Natural killer cell (primary cell): Measurements from ENCODE around the gene DOLPP1. TPM values are rescaled to one million over a fixed set of nuclear protein-coding genes. Genes with fewer than 3 reads are reported as not detected.

Experiments used
- ATAC-seq, 3 donors: fragments of 150-1000 bp in 2 of 3; fragments of 200-7000 bp in 1 of 3; cut with Tn5 transposase; 1 replicate in 1 of 3; 2 replicates in 2 of 3; pipeline ENCODE4 v1.10.0; 2021; ENCODE audit warnings: mild to moderate bottlenecking in 2 of 3, moderate library complexity in 2 of 3
- DNase-seq, 2 donors: peaks; one replicate each; pipeline versions ENCODE4 v3.0.0 to v3.0.0-alpha.2; 2013 to 2021; ENCODE audit warnings: mixed read lengths in 1 of 2
- H3K27ac ChIP-seq: one replicate; pipeline ENCODE4 v1.5.1; 2013; ENCODE audit warnings: mild to moderate bottlenecking, low read length
- H3K27me3 ChIP-seq: one replicate; pipeline ENCODE4 v1.6.1; 2013; ENCODE audit warnings: low read length; ENCODE audit not compliant: control insufficient read depth, insufficient read depth
- H3K36me3 ChIP-seq: one replicate; pipeline ENCODE4 v1.6.1; 2013; ENCODE audit warnings: low read length; ENCODE audit not compliant: control insufficient read depth, insufficient read depth
- H3K4me1 ChIP-seq: one replicate; pipeline ENCODE4 v1.6.1; 2013; ENCODE audit warnings: low read length; ENCODE audit not compliant: control insufficient read depth, insufficient read depth
- H3K4me3 ChIP-seq: one replicate; pipeline ENCODE4 v1.5.1; 2013; ENCODE audit warnings: low read length
- H3K9me3 ChIP-seq: one replicate; pipeline ENCODE4 v1.6.1; 2013; ENCODE audit warnings: low read length; ENCODE audit not compliant: control insufficient read depth, insufficient read depth
- H3K27ac Mint-ChIP-seq, 2 donors: one replicate each; pipeline ENCODE4 v1.8.0; 2022; ENCODE audit warnings: mild to moderate bottlenecking in 2 of 2, mixed read lengths in 2 of 2, moderate library complexity in 1 of 2
- H3K27me3 Mint-ChIP-seq, 2 donors: one replicate each; pipeline ENCODE4 v1.8.0; 2022; ENCODE audit warnings: low read depth in 2 of 2, mixed read lengths in 2 of 2
- H3K36me3 Mint-ChIP-seq: one replicate; pipeline ENCODE4 v1.8.0; 2022; ENCODE audit warnings: mixed read lengths
- H3K4me1 Mint-ChIP-seq, 2 donors: one replicate each; pipeline ENCODE4 v1.8.0; 2022; ENCODE audit warnings: mixed read lengths in 2 of 2
- H3K4me3 Mint-ChIP-seq: one replicate; pipeline ENCODE4 v1.8.0; 2022; ENCODE audit warnings: mild to moderate bottlenecking, moderate library complexity, mixed read lengths
- H3K9me3 Mint-ChIP-seq, 2 donors: one replicate each; pipeline ENCODE4 v1.8.0; 2022; ENCODE audit warnings: mixed read lengths in 2 of 2
- WGBS: methylation state at CpG from one replicate; pipeline ENCODE4 v1.1.7; 2013; ENCODE audit warnings: missing lambda C conversion rate; ENCODE audit not compliant: insufficient coverage; 5-methylcytosine and 5-hydroxymethylcytosine counted together
- intact Hi-C: fragments of 100-400 bp; cut with micrococcal nuclease; formaldehyde crosslinking; loops from one replicate; pipeline ENCODE4 v1.14.2; 2022
- total RNA-seq, 4 donors: library from RNA; stranded (reverse); fragments of 120-200 nt in 1 of 4; gene quantifications; one replicate each; pipeline versions ENCODE4 v1.2.3 to v1.2.4, GENCODE V29; 2013 to 2022
- TF ChIP-seq, protein P1 (sequence below): fragments of 200-600 bp; IDR thresholded peaks from one replicate; pipeline ENCODE4 v1.8.0; 2022; ENCODE audit warnings: antibody characterized with exemption

The DOLPP1 gene
- total RNA-seq, 3 donors from 2014 or later (not counting 1 experiment from before 2014, with no cell fraction given), result 7.5 to 11.6 (median 7.8) TPM

DNA sequence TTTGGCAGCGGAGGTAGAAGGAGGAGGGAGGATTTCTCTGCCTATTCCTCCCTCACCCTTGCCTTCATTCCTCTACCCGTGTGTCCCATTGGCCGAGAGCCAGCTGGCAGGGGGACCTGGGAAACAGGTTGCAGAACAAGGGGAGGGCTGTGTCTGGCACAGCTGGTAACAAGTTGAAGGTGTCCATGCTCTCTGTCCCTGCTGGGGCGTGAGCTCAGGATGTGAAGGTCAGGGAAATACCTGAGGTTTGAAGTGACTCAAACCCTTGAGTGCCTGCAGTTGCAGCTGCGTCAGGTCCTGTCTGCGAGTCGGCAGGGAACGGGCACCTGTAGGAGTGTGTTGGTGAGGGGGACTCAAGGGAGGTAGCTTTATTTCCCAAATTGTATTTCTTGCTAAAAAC is 28.3 kb upstream of the DOLPP1 start:
- H3K27ac Mint-ChIP-seq, result no peak overlapping the region
- Histone ChIP-seq H3K9me3 (no peaks in the 10 kb centered on the region), H3K27me3 (no peaks in the 10 kb centered on the region), H3K4me1 (no peaks in the 10 kb centered on the region), H3K4me3 (no peak overlapping the region), H3K27ac (no peak overlapping the region), H3K36me3 (peaks cover 40% of the 10 kb centered on the region)
- H3K4me3 Mint-ChIP-seq, result no peak overlapping the region
- TF ChIP-seq, protein P1, sequence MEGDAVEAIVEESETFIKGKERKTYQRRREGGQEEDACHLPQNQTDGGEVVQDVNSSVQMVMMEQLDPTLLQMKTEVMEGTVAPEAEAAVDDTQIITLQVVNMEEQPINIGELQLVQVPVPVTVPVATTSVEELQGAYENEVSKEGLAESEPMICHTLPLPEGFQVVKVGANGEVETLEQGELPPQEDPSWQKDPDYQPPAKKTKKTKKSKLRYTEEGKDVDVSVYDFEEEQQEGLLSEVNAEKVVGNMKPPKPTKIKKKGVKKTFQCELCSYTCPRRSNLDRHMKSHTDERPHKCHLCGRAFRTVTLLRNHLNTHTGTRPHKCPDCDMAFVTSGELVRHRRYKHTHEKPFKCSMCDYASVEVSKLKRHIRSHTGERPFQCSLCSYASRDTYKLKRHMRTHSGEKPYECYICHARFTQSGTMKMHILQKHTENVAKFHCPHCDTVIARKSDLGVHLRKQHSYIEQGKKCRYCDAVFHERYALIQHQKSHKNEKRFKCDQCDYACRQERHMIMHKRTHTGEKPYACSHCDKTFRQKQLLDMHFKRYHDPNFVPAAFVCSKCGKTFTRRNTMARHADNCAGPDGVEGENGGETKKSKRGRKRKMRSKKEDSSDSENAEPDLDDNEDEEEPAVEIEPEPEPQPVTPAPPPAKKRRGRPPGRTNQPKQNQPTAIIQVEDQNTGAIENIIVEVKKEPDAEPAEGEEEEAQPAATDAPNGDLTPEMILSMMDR, result no peak
- WGBS, result 96% methylated on average over 7 of the region's 8 CpGs
- no peaks in the 10 kb centered on the region for H3K36me3 Mint-ChIP-seq
- intact Hi-C loops, result no loop called here
- no peaks in the 10 kb centered on the region for H3K9me3 Mint-ChIP-seq
- H3K4me1 Mint-ChIP-seq, result no peaks in the 10 kb centered on the region
- no peaks in the 10 kb centered on the region for H3K27me3 Mint-ChIP-seq
- ATAC-seq (no peak), DNase-seq (no peak)

DNA sequence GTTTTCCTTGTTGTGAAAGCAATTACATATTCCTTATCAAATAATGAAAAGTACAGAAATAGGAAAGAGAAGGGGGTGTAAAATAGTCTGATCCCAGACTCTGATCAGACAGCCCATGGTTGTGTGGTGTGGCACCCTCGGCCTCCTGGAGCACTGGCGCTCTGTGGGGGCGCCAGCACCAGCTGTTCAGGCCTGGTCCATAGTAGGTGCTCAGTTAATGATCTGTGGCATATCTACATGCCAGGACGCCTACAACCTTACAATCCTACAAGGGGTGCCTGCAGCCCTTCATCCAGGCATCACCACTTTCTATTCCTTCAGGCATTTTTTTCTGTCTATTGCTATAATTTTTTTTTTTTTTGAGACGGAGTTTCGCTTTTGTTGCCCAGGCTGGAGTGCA is 27.9 kb upstream of the DOLPP1 start:
- DNase-seq (no peak), ATAC-seq (no peak)
- no peaks in the 10 kb centered on the region for H3K27me3 Mint-ChIP-seq
- H3K36me3 Mint-ChIP-seq, result no peaks in the 10 kb centered on the region
- TF ChIP-seq, protein P1, result no peak
- no peak overlapping the region for H3K4me3 Mint-ChIP-seq
- intact Hi-C loops, result no loop called here
- H3K4me1 Mint-ChIP-seq, result peaks cover 3 to 4% of the 10 kb centered on the region in 2 donors
- no peak overlapping the region for H3K27ac Mint-ChIP-seq
- H3K9me3 Mint-ChIP-seq, result no peaks in the 10 kb centered on the region
- Histone ChIP-seq H3K27me3 (no peaks in the 10 kb centered on the region), H3K9me3 (no peaks in the 10 kb centered on the region), H3K36me3 (peaks cover 38% of the 10 kb centered on the region), H3K4me3 (no peak overlapping the region), H3K27ac (no peak overlapping the region), H3K4me1 (peaks cover 2% of the 10 kb centered on the region)
- 98% methylated on average over 5 of the region's 6 CpGs for WGBS

DNA sequence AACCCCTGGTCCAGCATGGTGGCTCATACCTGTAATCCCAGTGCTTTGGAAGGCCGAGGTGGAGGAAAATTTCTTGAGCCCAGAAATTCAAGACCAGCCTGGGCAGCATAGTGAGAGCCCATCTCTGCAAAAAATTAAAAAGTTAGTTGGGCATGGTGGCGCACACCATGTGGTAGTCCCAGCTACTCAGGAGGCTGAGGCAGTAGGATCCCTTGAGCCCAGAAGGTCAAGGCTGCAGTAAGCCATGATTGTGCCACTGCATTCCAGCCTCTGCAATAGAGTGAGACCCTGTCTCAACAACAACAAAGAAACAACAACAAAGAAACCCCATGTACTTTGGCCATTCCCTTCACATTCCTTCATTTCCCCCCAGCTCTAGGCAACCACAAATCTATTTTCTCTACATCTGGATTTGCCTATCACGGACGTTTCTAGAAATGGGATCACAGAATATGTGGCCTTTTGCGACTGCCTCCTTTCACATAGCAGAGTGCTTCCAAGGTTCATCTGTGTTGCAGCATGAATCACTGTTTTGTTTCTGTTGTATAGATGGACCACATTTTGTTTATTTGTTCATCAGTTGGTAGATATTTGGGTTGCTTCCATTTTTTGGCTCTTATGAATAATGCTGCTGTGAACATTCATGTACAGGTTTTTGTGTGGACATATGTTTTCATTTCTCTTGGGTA is 26.6 kb upstream of the DOLPP1 start:
- Histone ChIP-seq H3K27me3 (no peaks in the 10 kb centered on the region), H3K4me1 (peaks cover 11% of the 10 kb centered on the region), H3K4me3 (no peak overlapping the region), H3K27ac (no peak overlapping the region), H3K9me3 (no peaks in the 10 kb centered on the region), H3K36me3 (peaks cover 31% of the 10 kb centered on the region)
- no peaks in the 10 kb centered on the region for H3K27me3 Mint-ChIP-seq
- H3K36me3 Mint-ChIP-seq, result no peaks in the 10 kb centered on the region
- H3K4me1 Mint-ChIP-seq, result peaks cover 5 to 6% of the 10 kb centered on the region in 2 donors
- H3K27ac Mint-ChIP-seq, result no peak overlapping the region
- TF ChIP-seq, protein P1, result no peak
- no peak for ATAC-seq
- 82% methylated on average over 5 of the region's 5 CpGs for WGBS
- H3K9me3 Mint-ChIP-seq, result no peaks in the 10 kb centered on the region
- intact Hi-C loops, result no loop called here
- no peak for DNase-seq
- no peak overlapping the region for H3K4me3 Mint-ChIP-seq
